GM19397 (cell line): Measurements from ENCODE around the gene HAUS5.

Experiments
- ATAC-seq: cut with Tn5 transposase; IDR thresholded peaks from one replicate; pipeline ENCODE4 v1.9.1; 2021; ENCODE audit warnings: mild to moderate bottlenecking, moderate library complexity; ENCODE audit not compliant: unreplicated experiment

HAUS5 gene

DNA sequence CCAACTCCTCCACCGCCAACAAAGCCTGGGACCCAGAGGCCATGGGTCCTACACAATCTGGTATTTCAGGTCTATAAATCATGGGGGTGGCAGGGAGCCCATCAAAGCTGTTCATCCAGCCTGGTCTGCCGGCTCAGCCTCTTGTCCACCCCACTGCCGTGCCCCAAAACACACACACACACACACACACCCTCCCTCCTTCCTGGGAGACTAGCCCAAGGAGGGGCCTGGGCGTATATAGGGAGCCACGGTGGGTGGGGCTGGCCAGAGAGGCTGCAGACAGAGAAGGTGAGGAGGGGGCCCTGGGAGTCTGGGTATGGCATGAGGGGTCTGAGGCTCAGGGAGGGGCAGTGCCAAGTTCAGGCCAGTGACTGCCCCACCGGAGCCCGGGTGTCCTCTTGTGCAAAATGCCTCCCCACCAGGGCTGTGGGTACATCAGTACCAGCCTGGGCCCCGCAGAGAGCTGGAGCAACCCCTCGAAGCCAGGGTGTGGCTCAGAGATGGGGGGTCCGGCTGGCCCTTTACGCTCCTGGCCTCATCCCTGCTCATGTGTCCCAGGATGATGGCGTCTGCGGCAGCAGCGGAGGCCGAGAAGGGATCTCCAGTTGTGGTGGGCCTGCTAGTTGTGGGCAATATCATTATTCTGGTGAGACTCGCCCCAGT, 53.8 kb downstream of the HAUS5 start, which contains the start of gene UPK1A:
UPK1A (plus strand) TSS at position 267 of the 663 bp plus-strand sequence; CDS start at position 563, 296 bp downstream.
- no peak for ATAC-seq

DNA sequence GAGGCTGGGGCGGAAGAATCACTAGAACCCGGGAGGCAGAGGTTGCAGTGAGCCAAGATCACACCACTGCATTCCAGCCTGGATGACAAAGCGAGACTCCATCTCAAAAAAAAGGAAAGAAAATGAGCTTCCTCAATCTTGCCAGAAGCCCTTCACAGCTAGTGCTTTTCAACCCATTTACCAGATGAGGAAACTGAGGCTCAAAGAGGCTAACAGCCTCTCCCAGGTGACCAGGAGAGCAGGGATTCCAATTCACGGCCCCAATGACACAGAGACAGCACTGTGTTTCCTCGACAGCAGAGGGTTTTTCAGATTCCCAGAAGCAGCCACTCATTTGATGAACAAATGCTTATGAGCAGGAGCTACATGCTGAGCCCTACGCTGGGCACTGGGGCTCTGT, 57.0 kb downstream of the HAUS5 start:
- ATAC-seq = no peak

DNA sequence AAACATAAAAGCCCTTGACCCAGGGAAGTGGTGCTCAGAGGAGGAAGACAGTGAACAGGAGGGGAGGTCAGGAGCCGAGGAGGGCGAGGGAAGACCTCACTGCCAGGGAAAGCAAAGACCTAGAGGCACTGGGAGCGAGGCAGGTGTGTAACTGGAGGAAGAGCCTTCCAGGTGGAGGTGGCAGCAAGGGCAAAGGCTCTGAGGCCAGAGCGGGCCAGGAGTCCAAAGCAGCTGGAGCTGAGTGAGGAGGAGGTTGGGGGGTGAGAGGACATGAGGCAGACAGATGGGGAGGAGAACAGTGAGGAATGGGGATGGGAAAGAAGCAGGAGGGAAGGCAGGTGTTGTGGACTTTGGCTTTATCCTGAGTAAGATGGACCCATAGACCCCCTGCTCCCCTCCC, 57.4 kb downstream of the HAUS5 start:
- no peak for ATAC-seq

DNA sequence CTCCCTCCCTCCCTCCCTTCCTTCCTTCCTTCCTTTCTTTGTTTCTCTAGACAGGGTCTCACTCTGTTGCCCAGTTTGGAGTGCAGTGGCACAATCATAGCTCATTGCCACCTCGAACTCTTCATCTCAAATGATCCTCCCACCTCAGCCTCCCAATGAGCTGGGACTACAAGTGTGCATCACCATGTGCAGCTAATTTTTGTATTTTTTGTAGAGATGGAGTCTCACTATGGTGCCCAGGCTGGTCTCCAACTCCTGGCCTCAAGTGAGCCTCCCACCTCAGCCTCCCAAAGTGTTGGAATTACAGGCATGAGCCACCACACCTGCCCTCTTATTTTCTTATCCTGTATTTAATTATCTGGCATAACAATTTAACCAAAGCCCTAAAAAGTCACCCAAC, 58.2 kb downstream of the HAUS5 start:
- no peak for ATAC-seq

DNA sequence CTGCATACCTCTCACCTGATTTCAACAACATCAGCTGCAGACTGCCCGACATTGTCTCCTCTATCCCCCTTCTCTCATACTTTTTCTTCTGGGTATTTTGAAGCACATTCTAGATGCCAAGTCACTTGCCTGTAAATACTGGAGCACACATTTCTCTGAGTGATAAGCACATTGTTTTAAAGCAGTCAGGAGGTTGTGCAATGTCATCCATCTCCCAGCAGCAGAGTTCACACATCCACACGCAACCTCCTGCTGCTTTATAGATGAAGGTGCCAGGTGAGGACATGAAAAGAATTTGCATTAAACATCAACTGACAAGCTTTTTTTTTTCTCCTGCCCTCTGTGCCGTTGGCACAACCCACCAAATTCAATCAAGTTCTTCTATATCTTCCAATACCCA, 59.3 kb downstream of the HAUS5 start:
- ATAC-seq = no peak

DNA sequence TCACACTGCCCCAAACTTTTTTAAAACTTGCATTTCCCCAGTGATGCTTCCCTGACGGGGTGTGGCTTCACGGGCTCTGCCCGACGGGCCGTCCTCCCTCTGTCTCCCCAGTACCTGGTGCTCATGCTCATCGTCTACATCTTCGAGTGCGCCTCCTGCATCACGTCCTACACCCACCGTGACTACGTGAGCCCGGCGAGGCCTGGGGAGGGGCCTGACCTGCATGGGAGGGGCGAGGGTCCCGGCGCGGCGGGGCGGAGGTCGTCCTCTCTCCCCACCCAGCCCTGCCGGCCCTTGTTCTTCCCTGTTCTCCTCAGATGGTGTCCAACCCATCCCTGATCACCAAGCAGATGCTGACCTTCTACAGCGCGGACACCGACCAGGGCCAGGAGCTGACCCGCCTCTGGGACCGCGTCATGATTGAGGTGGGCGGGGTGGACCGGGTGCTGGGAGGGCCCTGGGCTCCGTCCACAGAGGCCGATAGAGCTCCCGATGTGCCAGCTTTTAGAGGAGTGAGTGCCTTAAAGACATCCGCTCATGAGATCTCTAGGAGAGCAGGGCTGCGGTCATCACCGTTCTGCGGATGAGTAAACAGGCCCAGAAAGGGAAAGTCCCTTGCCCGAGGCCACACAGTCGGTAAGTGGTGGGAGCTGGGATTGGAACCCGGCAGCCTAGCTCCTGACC, 60.7 kb downstream of the HAUS5 start:
- no peak for ATAC-seq
